AG09319 (cell line): ENCODE results near the gene CACFD1.

Source experiments
- DNase-seq: peaks from one replicate; pipeline ENCODE4 v3.0.0-alpha.2; 2010; ENCODE audit warnings: low read depth; ENCODE audit errors: extremely low read depth
- TF ChIP-seq, protein P1 (sequence below): IDR thresholded peaks from 2 replicates; pipeline ENCODE4 v1.5.1; 2011; ENCODE audit warnings: low read depth, mild to moderate bottlenecking, inconsistent platforms, low read length, moderate library complexity

CACFD1 gene

DNA sequence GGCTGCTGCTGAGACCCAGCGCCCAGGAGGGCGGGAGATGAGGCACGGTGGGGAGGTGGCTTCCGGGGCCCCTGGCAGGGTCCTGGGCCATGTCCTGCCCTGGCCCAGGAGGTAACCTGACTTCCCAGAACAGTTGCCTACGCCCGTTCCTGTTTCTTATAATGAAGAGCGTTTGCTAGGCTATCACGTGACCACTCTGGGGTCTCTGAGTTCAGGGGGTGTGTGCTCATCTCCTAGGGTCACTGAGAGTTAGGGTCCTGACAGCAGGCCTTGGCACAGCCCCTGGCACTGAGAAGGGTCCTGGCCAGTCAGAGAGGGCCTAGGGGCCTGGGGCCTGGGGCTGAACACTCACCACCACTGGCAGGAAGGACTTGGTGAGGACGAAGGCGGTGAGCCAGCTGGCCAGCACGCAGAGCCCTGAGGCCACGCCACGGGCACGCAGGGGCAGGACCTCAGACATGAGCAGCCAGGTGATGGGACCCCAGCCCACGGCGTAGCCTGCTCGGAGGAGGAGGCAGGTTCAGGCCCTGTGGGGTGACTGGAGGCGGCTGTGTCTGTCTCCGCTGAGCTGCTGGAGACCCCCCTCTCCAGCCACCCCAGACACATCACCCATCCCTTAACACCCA, 13.1 kb downstream of the CACFD1 start:
- TF ChIP-seq, protein P1, sequence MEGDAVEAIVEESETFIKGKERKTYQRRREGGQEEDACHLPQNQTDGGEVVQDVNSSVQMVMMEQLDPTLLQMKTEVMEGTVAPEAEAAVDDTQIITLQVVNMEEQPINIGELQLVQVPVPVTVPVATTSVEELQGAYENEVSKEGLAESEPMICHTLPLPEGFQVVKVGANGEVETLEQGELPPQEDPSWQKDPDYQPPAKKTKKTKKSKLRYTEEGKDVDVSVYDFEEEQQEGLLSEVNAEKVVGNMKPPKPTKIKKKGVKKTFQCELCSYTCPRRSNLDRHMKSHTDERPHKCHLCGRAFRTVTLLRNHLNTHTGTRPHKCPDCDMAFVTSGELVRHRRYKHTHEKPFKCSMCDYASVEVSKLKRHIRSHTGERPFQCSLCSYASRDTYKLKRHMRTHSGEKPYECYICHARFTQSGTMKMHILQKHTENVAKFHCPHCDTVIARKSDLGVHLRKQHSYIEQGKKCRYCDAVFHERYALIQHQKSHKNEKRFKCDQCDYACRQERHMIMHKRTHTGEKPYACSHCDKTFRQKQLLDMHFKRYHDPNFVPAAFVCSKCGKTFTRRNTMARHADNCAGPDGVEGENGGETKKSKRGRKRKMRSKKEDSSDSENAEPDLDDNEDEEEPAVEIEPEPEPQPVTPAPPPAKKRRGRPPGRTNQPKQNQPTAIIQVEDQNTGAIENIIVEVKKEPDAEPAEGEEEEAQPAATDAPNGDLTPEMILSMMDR = no peak
- no peak for DNase-seq

DNA sequence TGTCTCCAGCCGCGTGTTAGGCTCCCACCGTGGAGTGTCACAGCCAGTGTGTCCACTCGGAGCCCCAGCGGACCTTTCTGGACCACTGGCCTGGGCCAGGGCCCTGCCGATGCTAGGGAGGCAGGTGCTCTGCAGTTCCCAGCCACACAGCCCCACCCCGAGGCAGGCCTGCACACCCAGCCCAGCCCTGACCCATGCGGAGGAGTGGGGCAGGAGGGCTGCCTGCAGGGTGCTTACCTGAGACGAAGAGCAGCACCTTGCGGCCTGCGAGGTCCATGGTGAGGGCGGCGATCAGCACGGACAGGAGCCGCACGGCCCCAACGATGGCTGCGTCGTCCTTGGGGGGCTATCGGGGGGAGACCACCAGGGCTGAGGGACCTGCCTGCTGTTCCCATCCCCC, 14.0 kb downstream of the CACFD1 start:
- DNase-seq = no peak
- TF ChIP-seq, protein P1 = no peak

DNA sequence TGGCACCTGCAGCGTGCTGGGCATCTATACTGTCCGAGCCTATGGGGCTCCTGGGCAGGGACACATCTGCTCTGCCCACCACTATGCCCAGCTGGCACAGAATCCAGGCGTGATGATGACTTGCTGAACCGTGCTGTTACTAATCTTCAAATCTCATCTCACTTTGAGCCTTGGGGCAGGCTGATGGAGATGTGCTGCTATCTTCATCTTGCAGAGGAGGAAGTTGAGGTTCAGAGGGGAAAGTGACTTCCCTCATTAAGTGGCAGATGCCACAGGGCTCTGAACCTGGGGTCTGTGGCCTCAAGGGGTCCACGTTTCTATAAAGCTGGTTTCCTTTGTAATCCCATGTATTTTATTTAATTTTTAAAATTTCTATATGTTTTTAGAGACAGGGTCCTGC, 14.4 kb downstream of the CACFD1 start:
- DNase-seq = no peak
- TF ChIP-seq, protein P1 = no peak

DNA sequence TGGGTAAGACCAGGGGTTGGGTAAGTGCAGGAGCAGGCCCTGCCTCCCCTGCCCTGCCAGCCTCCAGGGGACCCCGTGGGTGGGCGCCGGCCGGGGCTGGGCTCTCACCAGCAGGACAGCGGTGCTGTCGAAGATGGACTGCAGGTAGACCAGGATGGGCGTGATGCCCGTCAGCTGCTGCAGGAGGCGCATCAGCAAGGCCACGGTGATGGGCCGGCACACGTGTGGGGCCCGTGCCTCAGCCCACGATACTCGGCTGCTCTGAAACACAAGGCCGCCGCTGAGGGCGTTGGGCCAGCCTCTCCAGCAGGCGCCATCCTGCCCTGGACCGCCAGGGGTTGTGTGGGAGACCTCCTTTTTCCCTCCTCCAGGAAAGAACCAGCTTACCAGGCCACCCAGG, 15.1 kb downstream of the CACFD1 start:
- TF ChIP-seq, protein P1 = no peak
- no peak for DNase-seq

DNA sequence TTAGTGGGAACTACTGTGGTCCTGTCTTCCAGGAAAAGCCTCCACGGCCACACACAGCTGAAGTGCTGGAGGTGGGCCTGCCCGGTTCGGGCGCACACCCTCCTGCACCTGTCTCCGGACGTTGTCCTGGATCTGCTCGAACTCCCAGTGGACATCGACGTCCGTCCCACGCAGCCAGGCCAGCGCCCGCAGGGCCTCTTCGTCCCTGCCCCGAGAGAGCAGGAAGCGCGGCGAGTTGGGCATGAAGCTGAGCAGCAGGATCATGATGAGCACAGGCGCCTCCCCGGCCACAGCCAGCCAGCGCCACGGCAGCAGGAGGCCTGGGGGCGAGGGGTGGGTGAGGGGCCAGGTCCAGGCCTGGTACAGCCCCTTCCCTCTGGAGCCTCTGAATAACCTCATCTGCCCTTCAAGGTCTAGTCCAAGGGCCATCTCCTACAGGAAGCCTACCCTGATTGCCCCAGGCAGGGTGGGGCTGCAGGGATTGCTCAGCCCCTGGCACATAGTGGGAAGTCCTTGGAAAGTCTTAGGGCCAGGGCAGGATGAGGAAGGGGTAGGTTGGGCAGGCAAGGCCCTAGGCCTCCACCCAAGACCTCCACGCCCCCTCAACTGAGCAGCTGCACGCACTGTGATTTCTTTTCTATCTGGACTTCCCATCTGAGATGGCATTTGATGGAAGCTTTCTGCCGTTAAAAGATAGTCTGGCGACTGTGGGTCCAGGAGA, 15.7 kb downstream of the CACFD1 start:
- no peak for DNase-seq
- TF ChIP-seq, protein P1 = no peak

DNA sequence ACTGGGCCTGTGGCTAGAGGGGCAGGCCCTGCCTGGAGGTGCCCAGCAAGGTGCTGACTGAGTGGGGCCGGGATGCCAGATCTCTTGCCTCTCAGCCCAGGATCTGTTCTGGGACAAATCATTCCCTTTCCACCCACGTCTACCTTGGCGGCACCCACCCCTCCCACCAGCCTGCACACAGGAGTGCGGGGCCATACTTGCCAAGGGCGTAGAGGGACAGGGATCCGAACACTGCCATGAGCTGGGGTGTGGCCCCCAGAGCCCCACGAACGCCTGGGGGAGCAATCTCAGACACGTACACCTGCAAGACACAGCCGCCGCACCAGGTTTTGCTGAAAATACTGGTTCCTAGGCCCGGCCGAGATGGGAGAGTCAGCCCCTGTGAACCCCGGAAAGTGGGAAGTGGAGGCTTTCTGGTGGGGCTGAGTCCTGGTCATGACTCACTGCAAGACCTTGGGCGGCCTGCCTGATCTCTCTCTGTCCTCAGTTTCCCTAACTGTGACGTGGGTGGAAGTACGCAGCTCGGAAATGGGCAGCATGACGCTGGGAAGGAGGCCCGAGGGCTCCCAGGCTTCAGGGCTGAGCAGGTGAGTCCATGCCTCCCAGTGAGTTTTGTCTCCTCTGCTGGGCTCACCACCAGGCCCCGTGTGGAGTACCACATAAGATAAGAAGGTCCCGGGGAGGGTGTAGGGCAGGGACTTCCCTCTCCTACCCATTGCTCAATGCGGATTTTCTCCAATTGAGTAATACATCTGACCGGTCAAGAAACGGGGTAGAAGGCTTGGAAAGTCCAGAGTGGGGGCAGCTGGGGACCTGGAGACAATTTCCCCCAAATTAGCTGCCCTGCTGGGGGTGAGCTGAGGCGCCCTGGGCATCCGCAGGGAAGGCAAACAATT, 16.5 kb downstream of the CACFD1 start:
- no peak for DNase-seq
- TF ChIP-seq, protein P1 = no peak

DNA sequence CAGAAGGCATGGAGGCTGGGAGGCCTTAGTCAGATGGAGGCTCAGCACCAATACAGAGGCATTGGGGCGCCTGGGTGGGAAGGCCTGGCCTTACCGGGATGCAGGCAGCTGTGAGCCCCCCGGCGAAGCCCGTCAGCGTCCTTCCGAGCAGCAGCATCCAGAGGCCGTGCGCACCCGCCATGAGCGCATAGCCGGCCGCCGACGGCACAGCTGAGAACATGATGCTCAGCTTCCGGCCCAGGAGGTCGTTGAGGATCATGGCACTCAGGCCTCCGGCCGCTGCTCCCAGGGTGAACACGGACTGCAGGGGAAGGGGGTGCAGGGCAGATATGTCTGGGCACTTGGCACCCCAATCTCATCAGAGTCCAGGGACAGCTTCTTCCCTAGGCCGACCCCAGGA, 17.2 kb downstream of the CACFD1 start:
- DNase-seq = no peak
- TF ChIP-seq, protein P1 = no peak
